ENCODE measurements around the gene CNNM3.

The CNNM3 gene

GRCh38 chr2:96848264-96848663, 32.2 kb downstream of the CNNM3 start:
- TF ChIP-seq ZBTB26 (tag by site-specific recombination; optimal IDR thresholded peaks at IDR 0.05) (no peak), SCRT2 (tag by site-specific recombination; IDR thresholded peaks at IDR 0.05) (peak; percentile 39; the same call in 1 of the 2 replicates)
- peaks cover 33 to 54% of the 10 kb centered on the region in 2 experiments for H3K36me3 ChIP-seq (ENCODE audit: control insufficient read depth in 2 of 2, insufficient read depth in 1 of 2, low read length in 2 of 2)
- no peak overlapping the region for H3K4me3 ChIP-seq (ENCODE audit: low read depth, low read length)
- no peak overlapping the region for H3K27ac ChIP-seq (ENCODE audit: extremely low read depth, low read depth, low read length)
- ChIA-PET CTCF (interaction anchor here (0.8 kb wide), 1 partner anchor 10 kb away, joined by 6 read pairs; the partner anchor contains the start of gene ANKRD39), POLR2A (interaction anchor here (1.4 kb wide), 1 partner anchor 20 kb away, joined by 3 read pairs; no protein-coding TSS in a partner anchor)
- H3K9me3 ChIP-seq (ENCODE audit: control insufficient read depth, insufficient read depth, low read depth, low read length), result no peaks in the 10 kb centered on the region
- H3K4me1 ChIP-seq (ENCODE audit: control insufficient read depth, insufficient read depth, low read length), result no peaks in the 10 kb centered on the region

GRCh38 chr2:96852667-96853066, 36.6 kb downstream of the CNNM3 start:
- peaks cover 28 to 53% of the 10 kb centered on the region in 2 experiments for H3K36me3 ChIP-seq (ENCODE audit: control insufficient read depth in 2 of 2, insufficient read depth in 1 of 2, low read length in 2 of 2)
- no peak overlapping the region for H3K4me3 ChIP-seq (ENCODE audit: low read depth, low read length)
- no peaks in the 10 kb centered on the region for H3K9me3 ChIP-seq (ENCODE audit: control insufficient read depth, insufficient read depth, low read depth, low read length)
- no peak overlapping the region for H3K27ac ChIP-seq (ENCODE audit: extremely low read depth, low read depth, low read length)
- POLR2A ChIA-PET, result interaction anchor here (0.5 to 0.7 kb wide), 2 partner anchors 159 to 1540 kb away, joined by 3 to 4 read pairs; no protein-coding TSS in a partner anchor
- CTCF ChIA-PET, result interaction anchor here (0.6 to 2.2 kb wide), 3 partner anchors 16 to 99 kb away, joined by 3 to 9 read pairs (median 3); no protein-coding TSS in a partner anchor
- TF ChIP-seq, protein P1, sequence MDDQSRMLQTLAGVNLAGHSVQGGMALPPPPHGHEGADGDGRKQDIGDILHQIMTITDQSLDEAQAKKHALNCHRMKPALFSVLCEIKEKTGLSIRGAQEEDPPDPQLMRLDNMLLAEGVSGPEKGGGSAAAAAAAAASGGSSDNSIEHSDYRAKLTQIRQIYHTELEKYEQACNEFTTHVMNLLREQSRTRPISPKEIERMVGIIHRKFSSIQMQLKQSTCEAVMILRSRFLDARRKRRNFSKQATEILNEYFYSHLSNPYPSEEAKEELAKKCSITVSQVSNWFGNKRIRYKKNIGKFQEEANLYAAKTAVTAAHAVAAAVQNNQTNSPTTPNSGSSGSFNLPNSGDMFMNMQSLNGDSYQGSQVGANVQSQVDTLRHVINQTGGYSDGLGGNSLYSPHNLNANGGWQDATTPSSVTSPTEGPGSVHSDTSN (CRISPR knock-in tag; IDR thresholded peaks at IDR 0.05), result no peak
- peak; percentile 56; the same call in 1 of the 2 replicates for TF ChIP-seq ZNF121 (tag by site-specific recombination; IDR thresholded peaks at IDR 0.05)
- TF ChIP-seq ZNF274 (IDR thresholded peaks at IDR 0.05; ENCODE audit: low read length), result no peak
- no peak for TF ChIP-seq ZNF274 (tag by site-specific recombination; IDR thresholded peaks at IDR 0.05; ENCODE audit: borderline replicate concordance)
- no peak for TF ChIP-seq ZNF707 (tag by site-specific recombination; IDR thresholded peaks at IDR 0.05)
- no peak for TF ChIP-seq INSM2 (tag by site-specific recombination; IDR thresholded peaks at IDR 0.05)
- TF ChIP-seq, protein P2, sequence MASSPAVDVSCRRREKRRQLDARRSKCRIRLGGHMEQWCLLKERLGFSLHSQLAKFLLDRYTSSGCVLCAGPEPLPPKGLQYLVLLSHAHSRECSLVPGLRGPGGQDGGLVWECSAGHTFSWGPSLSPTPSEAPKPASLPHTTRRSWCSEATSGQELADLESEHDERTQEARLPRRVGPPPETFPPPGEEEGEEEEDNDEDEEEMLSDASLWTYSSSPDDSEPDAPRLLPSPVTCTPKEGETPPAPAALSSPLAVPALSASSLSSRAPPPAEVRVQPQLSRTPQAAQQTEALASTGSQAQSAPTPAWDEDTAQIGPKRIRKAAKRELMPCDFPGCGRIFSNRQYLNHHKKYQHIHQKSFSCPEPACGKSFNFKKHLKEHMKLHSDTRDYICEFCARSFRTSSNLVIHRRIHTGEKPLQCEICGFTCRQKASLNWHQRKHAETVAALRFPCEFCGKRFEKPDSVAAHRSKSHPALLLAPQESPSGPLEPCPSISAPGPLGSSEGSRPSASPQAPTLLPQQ (tag by site-specific recombination; IDR thresholded peaks at IDR 0.05), result no peak
- H3K4me1 ChIP-seq (ENCODE audit: control insufficient read depth, insufficient read depth, low read length), result no peaks in the 10 kb centered on the region

- TF ChIP-seq ZNF10 (tag by site-specific recombination; IDR thresholded peaks at IDR 0.05), result no peak
- TF ChIP-seq ZNF311 (tag by site-specific recombination; IDR thresholded peaks at IDR 0.05; ENCODE audit: borderline replicate concordance), result no peak
- no peak for TF ChIP-seq ZNF571 (tag by site-specific recombination; IDR thresholded peaks at IDR 0.05)
- TF ChIP-seq ZNF423 (tag by site-specific recombination; IDR thresholded peaks at IDR 0.05), result no peak
- TF ChIP-seq, protein P3, sequence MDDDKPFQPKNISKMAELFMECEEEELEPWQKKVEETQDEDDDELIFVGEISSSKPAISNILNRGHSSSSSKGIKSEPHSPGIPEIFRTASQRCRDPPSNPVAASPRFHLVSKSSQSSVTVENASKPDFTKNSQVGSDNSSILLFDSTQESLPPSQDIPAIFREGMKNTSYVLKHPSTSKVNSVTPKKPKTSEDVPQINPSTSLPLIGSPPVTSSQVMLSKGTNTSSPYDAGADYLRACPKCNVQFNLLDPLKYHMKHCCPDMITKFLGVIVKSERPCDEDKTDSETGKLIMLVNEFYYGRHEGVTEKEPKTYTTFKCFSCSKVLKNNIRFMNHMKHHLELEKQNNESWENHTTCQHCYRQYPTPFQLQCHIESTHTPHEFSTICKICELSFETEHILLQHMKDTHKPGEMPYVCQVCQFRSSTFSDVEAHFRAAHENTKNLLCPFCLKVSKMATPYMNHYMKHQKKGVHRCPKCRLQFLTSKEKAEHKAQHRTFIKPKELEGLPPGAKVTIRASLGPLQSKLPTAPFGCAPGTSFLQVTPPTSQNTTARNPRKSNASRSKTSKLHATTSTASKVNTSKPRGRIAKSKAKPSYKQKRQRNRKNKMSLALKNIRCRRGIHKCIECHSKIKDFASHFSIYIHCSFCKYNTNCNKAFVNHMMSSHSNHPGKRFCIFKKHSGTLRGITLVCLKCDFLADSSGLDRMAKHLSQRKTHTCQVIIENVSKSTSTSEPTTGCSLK (tag by site-specific recombination; IDR thresholded peaks at IDR 0.05), result no peak
- TF ChIP-seq, protein P4, sequence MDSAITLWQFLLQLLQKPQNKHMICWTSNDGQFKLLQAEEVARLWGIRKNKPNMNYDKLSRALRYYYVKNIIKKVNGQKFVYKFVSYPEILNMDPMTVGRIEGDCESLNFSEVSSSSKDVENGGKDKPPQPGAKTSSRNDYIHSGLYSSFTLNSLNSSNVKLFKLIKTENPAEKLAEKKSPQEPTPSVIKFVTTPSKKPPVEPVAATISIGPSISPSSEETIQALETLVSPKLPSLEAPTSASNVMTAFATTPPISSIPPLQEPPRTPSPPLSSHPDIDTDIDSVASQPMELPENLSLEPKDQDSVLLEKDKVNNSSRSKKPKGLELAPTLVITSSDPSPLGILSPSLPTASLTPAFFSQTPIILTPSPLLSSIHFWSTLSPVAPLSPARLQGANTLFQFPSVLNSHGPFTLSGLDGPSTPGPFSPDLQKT (IDR thresholded peaks at IDR 0.05; ENCODE audit: borderline replicate concordance, low read depth, low read length), result no peak
- TF ChIP-seq ZNF660 (tag by site-specific recombination; IDR thresholded peaks at IDR 0.05), result no peak
- no peak for TF ChIP-seq ZNF521 (tag by site-specific recombination; IDR thresholded peaks at IDR 0.05)
- TF ChIP-seq ZNF274 (IDR thresholded peaks at IDR 0.05; ENCODE audit: low read length), result no peak
- TF ChIP-seq ZNF274 (tag by site-specific recombination; IDR thresholded peaks at IDR 0.05; ENCODE audit: borderline replicate concordance), result no peak
- Histone ChIP-seq H3K4me1 (ENCODE audit: control insufficient read depth, insufficient read depth, low read length) (no peaks in the 10 kb centered on the region), H3K27ac (ENCODE audit: extremely low read depth, low read depth, low read length) (no peak overlapping the region), H3K4me3 (ENCODE audit: low read depth, low read length) (no peak overlapping the region), H3K36me3 (ENCODE audit: control insufficient read depth in 2 of 2, insufficient read depth in 1 of 2, low read length in 2 of 2) (peaks cover 28 to 47% of the 10 kb centered on the region in 2 experiments; a peak in 2 of 3 replicates), H3K9me3 (ENCODE audit: control insufficient read depth, insufficient read depth, low read depth, low read length) (no peaks in the 10 kb centered on the region)
- ChIA-PET POLR2A (interaction anchor here (0.5 kb wide), 1 partner anchor 158 kb away, joined by 3 read pairs; no protein-coding TSS in a partner anchor), CTCF (interaction anchor here (0.6 to 1.1 kb wide), 3 partner anchors 15 to 98 kb away, joined by 3 read pairs; no protein-coding TSS in a partner anchor)
Observed at GRCh38 chr2:96853321-96853720, 37.3 kb downstream of the CNNM3 start.
